Breast epithelium (tissue), 4 donors: ENCODE data around the gene TIMM22. TPM values are rescaled to one million over a fixed set of nuclear protein-coding genes. Genes with fewer than 3 reads are reported as not detected.
"Not testable (repeated sequence)": the region's sequence is repeated elsewhere in the genome, so short reads cannot be mapped to it uniquely, and the experiment has no call there.

ENCODE experiments used
- DNase-seq, 2 donors: peaks; one replicate each; pipeline ENCODE4 v3.0.0-alpha.2; 2019; ENCODE audit warnings: low spot score in 2 of 2
- H3K27ac ChIP-seq, 2 donors: fragments of 200-600 bp; sonication (generic) in 1 of 2; one replicate each; pipeline ENCODE4 v1.5.1; 2016 to 2019; ENCODE audit warnings: mild to moderate bottlenecking in 1 of 2
- H3K27me3 ChIP-seq, 2 donors: fragments of 200-600 bp; sonication (generic) in 1 of 2; one replicate each; pipeline versions ENCODE4 v1.5.1 to v1.6.0; 2017 to 2019; ENCODE audit warnings: control low read depth in 1 of 2, mild to moderate bottlenecking in 1 of 2
- H3K36me3 ChIP-seq: fragments of 200-600 bp; one replicate; pipeline ENCODE4 v1.5.1; 2019
- H3K4me1 ChIP-seq, 2 donors: fragments of 200-600 bp; sonication (generic); one replicate each; pipeline ENCODE4 v1.5.1; 2016 to 2019; ENCODE audit warnings: control low read depth in 1 of 2
- H3K4me3 ChIP-seq, 3 donors: fragments of 200-600 bp; sonication (generic); 1 replicate in 2 of 3; 2 replicates in 1 of 3; pipeline ENCODE4 v1.5.1; 2016 to 2019; ENCODE audit warnings: mild to moderate bottlenecking in 3 of 3, moderate library complexity in 2 of 3
- H3K9me3 ChIP-seq, 2 donors: fragments of 200-600 bp; sonication (generic) in 1 of 2; one replicate each; pipeline ENCODE4 v1.5.1; 2016 to 2019; ENCODE audit warnings: control low read depth in 1 of 2
- CTCF ChIP-seq, 3 donors: fragments of 450-650 bp; IDR thresholded peaks; one replicate each; pipeline ENCODE4 v1.5.1; 2016 to 2017; ENCODE audit warnings: antibody characterized with exemption in 3 of 3, mild to moderate bottlenecking in 3 of 3, moderate library complexity in 3 of 3
- POLR2A ChIP-seq: fragments of 450-650 bp; IDR thresholded peaks from one replicate; pipeline ENCODE4 v1.6.1; 2016; ENCODE audit warnings: antibody characterized with exemption, mild to moderate bottlenecking, moderate library complexity
- POLR2AphosphoS5 ChIP-seq, 3 donors: sonication (generic); formaldehyde crosslinking; IDR thresholded peaks; one replicate each; pipeline ENCODE4 v1.6.1; 2017; ENCODE audit warnings: antibody characterized with exemption in 3 of 3
- intact Hi-C: fragments of 100-400 bp; cut with DNase I; formaldehyde crosslinking; loops from one replicate; pipeline ENCODE4 v1.15.1; 2023; ENCODE audit warnings: low total_unique reads
- total RNA-seq, 3 donors: library from RNA; depleted of rRNA; stranded (reverse); fragments of >200 nt; gene quantifications; one replicate each; pipeline ENCODE4 v1.1.0, GENCODE V29; 2016

Gene TIMM22
- total RNA-seq, 3 donors from 2014 or later: 10.1 to 12.0 (median 10.8) TPM

- Histone ChIP-seq H3K9me3 (no peaks in the 10 kb centered on the region), H3K4me1 (no peaks in the 10 kb centered on the region), H3K27me3 (no peaks in the 10 kb centered on the region), H3K36me3 (no peaks in the 10 kb centered on the region), H3K4me3 (no peak overlapping the region), H3K27ac (peak overlapping the region in 1 of 2 donors; percentile 68)
- no peak for TF ChIP-seq CTCF (IDR thresholded peaks at IDR 0.05)
- TF ChIP-seq POLR2A: no peak
- no peak for TF ChIP-seq POLR2AphosphoS5 (IDR thresholded peaks at IDR 0.05)
- intact Hi-C loops: no loop called here
- DNase-seq: no peak
These were observed 51.0 kb downstream of the TIMM22 start for GRCh38 chr17:1047879-1048470.

- H3K4me1 ChIP-seq, H3K4me3 ChIP-seq, H3K27me3 ChIP-seq, intact Hi-C loops, H3K27ac ChIP-seq, DNase-seq, H3K9me3 ChIP-seq, H3K36me3 ChIP-seq: not testable (repeated sequence)
These were observed 51.7 kb downstream of the TIMM22 start for GRCh38 chr17:1048516-1049115.

GRCh38 chr17:1049446-1050225 is 52.7 kb downstream of the TIMM22 start:
- no peak overlapping the region for H3K27ac ChIP-seq
- H3K4me3 ChIP-seq: no peak overlapping the region
- no peak for TF ChIP-seq CTCF (IDR thresholded peaks at IDR 0.05)
- no peak for TF ChIP-seq POLR2AphosphoS5 (IDR thresholded peaks at IDR 0.05)
- no peak for TF ChIP-seq POLR2A
- intact Hi-C loops: no loop called here
- no peaks in the 10 kb centered on the region for H3K36me3 ChIP-seq
- H3K27me3 ChIP-seq: no peaks in the 10 kb centered on the region
- no peaks in the 10 kb centered on the region for H3K9me3 ChIP-seq
- DNase-seq: no peak
- H3K4me1 ChIP-seq: no peaks in the 10 kb centered on the region

- intact Hi-C loops: no loop called here
- no peaks in the 10 kb centered on the region for H3K36me3 ChIP-seq
- no peak for DNase-seq
- no peaks in the 10 kb centered on the region for H3K9me3 ChIP-seq
- no peaks in the 10 kb centered on the region for H3K4me1 ChIP-seq
- TF ChIP-seq CTCF (IDR thresholded peaks at IDR 0.05) (no peak), POLR2AphosphoS5 (IDR thresholded peaks at IDR 0.05) (no peak), POLR2A (no peak)
- no peak overlapping the region for H3K4me3 ChIP-seq
- H3K27ac ChIP-seq: no peak overlapping the region
- H3K27me3 ChIP-seq: no peaks in the 10 kb centered on the region
These were observed 53.5 kb downstream of the TIMM22 start for GRCh38 chr17:1050246-1050995.

GRCh38 chr17:1050996-1051925 is 54.3 kb downstream of the TIMM22 start:
- Histone ChIP-seq H3K4me1 (no peaks in the 10 kb centered on the region), H3K9me3 (no peaks in the 10 kb centered on the region), H3K27ac (no peak overlapping the region), H3K27me3 (no peaks in the 10 kb centered on the region), H3K36me3 (no peaks in the 10 kb centered on the region), H3K4me3 (no peak overlapping the region)
- TF ChIP-seq POLR2AphosphoS5 (IDR thresholded peaks at IDR 0.05) (no peak), CTCF (IDR thresholded peaks at IDR 0.05) (no peak), POLR2A (no peak)
- intact Hi-C loops: no loop called here
- DNase-seq: no peak
